K562 (cell line): ENCODE results near the gene GPRIN1. TPM values are rescaled to one million over a fixed set of nuclear protein-coding genes. Genes with fewer than 3 reads are reported as not detected.

Experiments used
- CEBPB ChIP-seq: fragments of 450-650 bp; IDR thresholded peaks from 2 replicates; pipeline ENCODE4 v1.6.1; 2016; ENCODE audit warnings: missing genetic modification characterization, missing compliant biosample characterization
- CSDE1 ChIP-seq, 2 experiments: fragments of 450-650 bp; IDR thresholded peaks; 2 replicates each; pipeline ENCODE4 v1.6.1; 2016; ENCODE audit warnings: mild to moderate bottlenecking in 1 of 2
- MBD2 ChIP-seq: sonication (generic); IDR thresholded peaks from 2 replicates; pipeline ENCODE4 v1.6.1; 2016; ENCODE audit warnings: low read depth, borderline replicate concordance
- MTF1 ChIP-seq: fragments of 250-450 bp; sonication (Bioruptor Pico); IDR thresholded peaks from 2 replicates; pipeline ENCODE4 v1.9.0; 2021; ENCODE audit warnings: moderate library complexity, mild to moderate bottlenecking, inconsistent platforms, borderline replicate concordance
- NUFIP1 ChIP-seq: fragments of 450-650 bp; IDR thresholded peaks from 2 replicates; pipeline ENCODE4 v1.6.1; 2018; ENCODE audit not compliant: partially characterized antibody
- PATZ1 ChIP-seq: fragments of 250-450 bp; sonication (Bioruptor Pico); IDR thresholded peaks from 2 replicates; pipeline ENCODE4 v1.5.0; 2020; ENCODE audit warnings: mild to moderate bottlenecking, borderline replicate concordance
- RBFOX2 ChIP-seq: fragments of 200-400 bp; formaldehyde crosslinking; IDR thresholded peaks from 2 replicates; pipeline ENCODE4 v1.6.1; 2017; ENCODE audit warnings: low read depth, mild to moderate bottlenecking, low read length, moderate library complexity
- RBM39 ChIP-seq: fragments of 200-400 bp; formaldehyde crosslinking; optimal IDR thresholded peaks from 2 replicates; pipeline ENCODE3; 2018; ENCODE audit warnings: low read depth, low read length
- SIX5 ChIP-seq, 2 experiments: IDR thresholded peaks; 2 replicates each; pipeline ENCODE4 v1.6.1; 2011; ENCODE audit warnings: low read length in 2 of 2, borderline replicate concordance in 1 of 2, low read depth in 1 of 2, mild to moderate bottlenecking in 1 of 2, moderate library complexity in 1 of 2; ENCODE audit not compliant: insufficient read depth in 1 of 2
- SMARCC2 ChIP-seq: fragments of 450-650 bp; IDR thresholded peaks from 2 replicates; pipeline ENCODE4 v1.6.1; 2017; ENCODE audit warnings: antibody characterized with exemption, moderate library complexity, mild to moderate bottlenecking, low read depth
- SP1 ChIP-seq: sonication (generic); formaldehyde crosslinking; IDR thresholded peaks from 2 replicates; pipeline ENCODE4 v1.8.1; 2022; ENCODE audit warnings: mild to moderate bottlenecking, missing genetic modification reagents
- YBX1 ChIP-seq: fragments of 450-650 bp; IDR thresholded peaks from 2 replicates; pipeline ENCODE4 v1.7.1; 2016; ENCODE audit warnings: mild to moderate bottlenecking
- ZBTB8A ChIP-seq: fragments of 450-650 bp; IDR thresholded peaks from 2 replicates; pipeline ENCODE4 v1.6.1; 2018; ENCODE audit warnings: mild to moderate bottlenecking, moderate library complexity; ENCODE audit not compliant: partially characterized antibody
- ZNF165 ChIP-seq: fragments of 250-450 bp; sonication (Bioruptor Pico); IDR thresholded peaks from 2 replicates; pipeline ENCODE4 v1.4.0; 2020; ENCODE audit warnings: borderline replicate concordance
- ZNF232 ChIP-seq: sonication (generic); formaldehyde crosslinking; IDR thresholded peaks from 2 replicates; pipeline ENCODE4 v1.8.0; 2022; ENCODE audit warnings: mild to moderate bottlenecking, missing genetic modification reagents
- ZNF318 ChIP-seq, 2 experiments: fragments of 450-650 bp; IDR thresholded peaks; 2 replicates each; pipeline ENCODE4 v1.6.1; 2016; ENCODE audit warnings: mild to moderate bottlenecking in 2 of 2, borderline replicate concordance in 1 of 2, low read depth in 1 of 2, moderate library complexity in 1 of 2
- ZNF584 ChIP-seq: fragments of 200-800 bp; sonication (Bioruptor generic); IDR thresholded peaks from 2 replicates; pipeline ENCODE4 v1.6.1; 2016; ENCODE audit warnings: low read depth, mild to moderate bottlenecking, missing genetic modification characterization, missing compliant biosample characterization
- ZNF75A ChIP-seq: fragments of 450-650 bp; formaldehyde crosslinking; IDR thresholded peaks from 2 replicates; pipeline ENCODE4 v1.4.0; 2020; ENCODE audit warnings: mild to moderate bottlenecking
- polyA plus RNA-seq, 8 experiments: library from polyadenylated mRNA; depleted of rRNA in 4 of 8; stranded (reverse) in 5 of 8; unstranded in 3 of 8; fragments of >200 nt; fragmentation: Nextera tagmentation in 2 of 8; fragmentation: Illumina TruSeq in 1 of 8; extraction: Ambion mirVana in 2 of 8; extraction: Trizol in 1 of 8; gene quantifications; 2 replicates each; pipeline versions ENCODE4 v1.2.1 to v1.2.3, GENCODE V29; 2011 to 2014; ENCODE audit warnings: inconsistent platforms in 1 of 8, missing spikeins in 1 of 8
- total RNA-seq, 7 experiments: library from RNA; depleted of rRNA in 6 of 7; stranded (reverse); fragments of >200 nt in 6 of 7; fragmentation: Illumina TruSeq in 2 of 7; extraction: Trizol in 2 of 7; gene quantifications; 2 replicates each; pipeline versions ENCODE4 v1.2.1 to v1.2.3, GENCODE V29; 2011 to 2021; ENCODE audit warnings: low replicate concordance in 1 of 7

Gene GPRIN1
- total and polyA plus RNA-seq, 9 of the 15 experiments (the other 6 are each of a cell fraction or from before 2014, with no cell fraction given): 0.15 to 11.6 (median 4.4) TPM

GRCh38 chr5:176647030-176647842, 37.3 kb upstream of the GPRIN1 start, which contains the start of gene TSPAN17 (continued):
- no peak for TF ChIP-seq ZNF318 (IDR thresholded peaks at IDR 0.05; ENCODE audit: borderline replicate concordance in 1 of 2, low read depth in 1 of 2)
- no peak for TF ChIP-seq YBX1
- TF ChIP-seq PATZ1 (CRISPR knock-in tag): no peak
- TF ChIP-seq ZNF232 (CRISPR knock-in tag): no peak
- TF ChIP-seq CSDE1 (IDR thresholded peaks at IDR 0.05): no peak
- peak; percentile 45; the same call in 1 of the 2 replicates for TF ChIP-seq MBD2
- no peak for TF ChIP-seq ZNF75A (CRISPR knock-in tag)
- no peak for TF ChIP-seq SMARCC2
- TF ChIP-seq SP1 (CRISPR knock-in tag): peak; percentile 89
- TF ChIP-seq MTF1: no peak
- TF ChIP-seq ZBTB8A: no peak
- TF ChIP-seq SIX5 (IDR thresholded peaks at IDR 0.05; ENCODE audit: borderline replicate concordance in 1 of 2, insufficient read depth in 1 of 2, low read depth in 1 of 2, low read length in 2 of 2): no peak
- TF ChIP-seq RBM39: no peak
- peak; percentile 95 for TF ChIP-seq RBFOX2
- no peak for TF ChIP-seq ZNF165
- TF ChIP-seq ZNF584 (CRISPR knock-in tag): no peak
- no peak for TF ChIP-seq CEBPB
- no peak for TF ChIP-seq NUFIP1
